Skeletal muscle tissue (tissue), 4 donors: ENCODE measurements around the gene SLC6A3. TPM values are rescaled to one million over a fixed set of nuclear protein-coding genes. Genes with fewer than 3 reads are reported as not detected.
"Not testable (repeated sequence)": the region's sequence is repeated elsewhere in the genome, so short reads cannot be mapped to it uniquely, and the experiment has no call there.

Source experiments
- H3K27ac ChIP-seq: one replicate; pipeline ENCODE4 v1.7.0; 2013; ENCODE audit warnings: mild to moderate bottlenecking, low read depth, low read length, inconsistent platforms
- H3K27me3 ChIP-seq, 3 donors: one replicate each; pipeline ENCODE4 v1.7.0; 2013; ENCODE audit warnings: low read length in 3 of 3; ENCODE audit not compliant: control insufficient read depth in 3 of 3, insufficient read depth in 3 of 3
- H3K36me3 ChIP-seq, 3 donors: one replicate each; pipeline ENCODE4 v1.7.0; 2013; ENCODE audit warnings: low read length in 3 of 3; ENCODE audit not compliant: control insufficient read depth in 3 of 3, insufficient read depth in 3 of 3
- H3K4me1 ChIP-seq, 3 donors: one replicate each; pipeline ENCODE4 v1.7.0; 2013; ENCODE audit warnings: low read length in 3 of 3, mild to moderate bottlenecking in 3 of 3; ENCODE audit not compliant: control insufficient read depth in 3 of 3, insufficient read depth in 3 of 3
- H3K4me3 ChIP-seq, 3 donors: one replicate each; pipeline ENCODE4 v1.7.0; 2013; ENCODE audit warnings: low read length in 3 of 3
- H3K9ac ChIP-seq, 3 donors: one replicate each; pipeline ENCODE4 v1.7.0; 2013; ENCODE audit warnings: low read length in 3 of 3, mild to moderate bottlenecking in 3 of 3, moderate library complexity in 2 of 3, low read depth in 1 of 3
- H3K9me3 ChIP-seq, 3 donors: one replicate each; pipeline ENCODE4 v1.7.0; 2013; ENCODE audit warnings: low read length in 3 of 3; ENCODE audit not compliant: control insufficient read depth in 3 of 3
- total RNA-seq: library from RNA; depleted of rRNA; stranded (reverse); fragments of >200 nt; gene quantifications from one replicate; pipeline ENCODE4 v1.2.3, GENCODE V29; 2014
- donor health status: Osteomylitis.

The SLC6A3 gene
- total RNA-seq, 1 donor from 2014 or later, result not detected

GRCh38 chr5:1423901-1424603 lies 21.2 kb downstream of the SLC6A3 start:
- H3K9ac ChIP-seq, result no peak overlapping the region
- no peaks in the 10 kb centered on the region for H3K36me3 ChIP-seq
- H3K4me3 ChIP-seq, result no peak overlapping the region
- H3K27me3 ChIP-seq, result peaks cover 2 to 16% (median 15%) of the 10 kb centered on the region in 3 donors
- H3K4me1 ChIP-seq, result peaks cover 3 to 9% (median 6%) of the 10 kb centered on the region in 3 donors
- no peak overlapping the region for H3K27ac ChIP-seq
- H3K9me3 ChIP-seq, result peaks cover 10 to 16% (median 14%) of the 10 kb centered on the region in 3 donors

GRCh38 chr5:1422522-1422921 lies 22.7 kb downstream of the SLC6A3 start:
- H3K9ac ChIP-seq, H3K27ac ChIP-seq, H3K4me3 ChIP-seq, H3K4me1 ChIP-seq, H3K9me3 ChIP-seq, H3K36me3 ChIP-seq: not testable (repeated sequence)
- peaks cover 2 to 20% (median 16%) of the 10 kb centered on the region in 3 donors for H3K27me3 ChIP-seq

- Histone ChIP-seq H3K4me1 (peaks cover 3 to 9% (median 6%) of the 10 kb centered on the region in 3 donors), H3K9me3 (peaks cover 2 to 3% (median 2%) of the 10 kb centered on the region in 3 donors), H3K27ac (no peak overlapping the region), H3K27me3 (peaks cover 2 to 20% (median 19%) of the 10 kb centered on the region in 3 donors), H3K36me3 (no peaks in the 10 kb centered on the region), H3K9ac (no peak overlapping the region), H3K4me3 (no peak overlapping the region)
Measured at GRCh38 chr5:1421521-1422341, 23.5 kb downstream of the SLC6A3 start.

GRCh38 chr5:1420211-1421195 lies 24.7 kb downstream of the SLC6A3 start:
- no peak overlapping the region for H3K4me3 ChIP-seq

GRCh38 chr5:1419476-1420210 lies 25.6 kb downstream of the SLC6A3 start:
- H3K4me3 ChIP-seq, result no peak overlapping the region
- peaks cover 0 to 3% (median 2%) of the 10 kb centered on the region in 3 donors for H3K9me3 ChIP-seq
- peaks cover 7 to 26% (median 17%) of the 10 kb centered on the region in 3 donors for H3K27me3 ChIP-seq
- H3K9ac ChIP-seq, result no peak overlapping the region
- no peak overlapping the region for H3K27ac ChIP-seq
- H3K4me1 ChIP-seq, result peaks cover 3 to 9% (median 6%) of the 10 kb centered on the region in 3 donors
- H3K36me3 ChIP-seq, result no peaks in the 10 kb centered on the region

More at GRCh38 chr5:1420211-1421195, 24.7 kb downstream of the SLC6A3 start:
- Histone ChIP-seq H3K4me1 (peaks cover 3 to 9% (median 6%) of the 10 kb centered on the region in 3 donors), H3K27me3 (peaks cover 2 to 26% (median 20%) of the 10 kb centered on the region in 3 donors), H3K9me3 (peaks cover 0 to 3% (median 2%) of the 10 kb centered on the region in 3 donors), H3K9ac (no peak overlapping the region), H3K27ac (no peak overlapping the region), H3K36me3 (no peaks in the 10 kb centered on the region)

GRCh38 chr5:1418921-1419280 lies 26.3 kb downstream of the SLC6A3 start:
- Histone ChIP-seq H3K4me3 (no peak overlapping the region), H3K4me1 (peaks cover 3 to 9% (median 6%) of the 10 kb centered on the region in 3 donors), H3K9ac (no peak overlapping the region), H3K27me3 (peaks cover 8 to 24% (median 11%) of the 10 kb centered on the region in 3 donors), H3K9me3 (peaks cover 0 to 3% (median 2%) of the 10 kb centered on the region in 3 donors), H3K27ac (no peak overlapping the region), H3K36me3 (no peaks in the 10 kb centered on the region)

GRCh38 chr5:1418238-1418920 lies 26.9 kb downstream of the SLC6A3 start:
- Histone ChIP-seq H3K9me3 (peaks cover 0 to 3% (median 2%) of the 10 kb centered on the region in 3 donors), H3K4me1 (peaks cover 3 to 9% (median 6%) of the 10 kb centered on the region in 3 donors), H3K27me3 (peaks cover 9 to 24% (median 11%) of the 10 kb centered on the region in 3 donors), H3K27ac (no peak overlapping the region), H3K9ac (no peak overlapping the region), H3K36me3 (no peaks in the 10 kb centered on the region), H3K4me3 (no peak overlapping the region)

GRCh38 chr5:1417586-1418225 lies 27.5 kb downstream of the SLC6A3 start:
- Histone ChIP-seq H3K27ac (no peak overlapping the region), H3K27me3 (peaks cover 9 to 27% (median 14%) of the 10 kb centered on the region in 3 donors), H3K36me3 (no peaks in the 10 kb centered on the region), H3K4me1 (peaks cover 3 to 9% (median 6%) of the 10 kb centered on the region in 3 donors), H3K4me3 (no peak overlapping the region), H3K9ac (no peak overlapping the region), H3K9me3 (peaks cover 0 to 3% (median 2%) of the 10 kb centered on the region in 3 donors)
